Body of pancreas (tissue), 4 donors: ENCODE measurements around the gene DIS3L2.

ENCODE experiments used
- CTCF ChIP-seq, 7 experiments: fragments of 450-650 bp in 4 of 7; fragments of 200-600 bp in 3 of 7; sonication (generic) in 3 of 7; IDR thresholded peaks; one replicate each; pipeline ENCODE4 v1.5.1; 2016 to 2019; ENCODE audit warnings: antibody characterized with exemption in 7 of 7
- POLR2A ChIP-seq, 3 donors: fragments of 450-650 bp; IDR thresholded peaks; one replicate each; pipeline ENCODE4 v1.6.1; 2016; ENCODE audit warnings: antibody characterized with exemption in 3 of 3, mild to moderate bottlenecking in 2 of 3

- TF ChIP-seq CTCF (IDR thresholded peaks at IDR 0.05) (no peak), POLR2A (IDR thresholded peaks at IDR 0.05) (no peak)
Measured at GRCh38 chr2:232076272-232076671, 114.8 kb downstream of the DIS3L2 start.
